GM13976 (cell line): ENCODE data around the gene C18orf63.
A peak's percentile ranks its signal among the peaks of the same experiment; 100 is the strongest.

ENCODE experiments used
- DNase-seq: peaks from one replicate; pipeline ENCODE4 v3.0.0; 2012; ENCODE audit warnings: low spot score
- CTCF ChIP-seq: IDR thresholded peaks from 2 replicates; pipeline ENCODE4 v1.5.1; 2012; ENCODE audit warnings: borderline replicate concordance, mild to moderate bottlenecking; ENCODE audit not compliant: insufficient read depth; ENCODE audit errors: extremely low read depth, missing control alignments, control extremely low read depth
- in situ Hi-C: fragments of 300-500 bp; cut with MboI; formaldehyde crosslinking; loops from one replicate; pipeline ENCODE4 v1.12.0; 2022; ENCODE audit warnings: low sequenced_read_pairs, mixed read lengths, inconsistent platforms; ENCODE audit not compliant: unreplicated experiment

The C18orf63 gene

GRCh38 chr18:74367905-74368304 is 52.3 kb downstream of the C18orf63 start:
- TF ChIP-seq CTCF = no peak
- DNase-seq = peak; percentile 2
- in situ Hi-C loops = no loop called here

GRCh38 chr18:74368901-74369705 is 53.5 kb downstream of the C18orf63 start:
- DNase-seq = peak; percentile 1
- TF ChIP-seq CTCF = no peak
- in situ Hi-C loops = no loop called here

- in situ Hi-C loops = no loop called here
- TF ChIP-seq CTCF = no peak
- no peak for DNase-seq
Observed at GRCh38 chr18:74370115-74370514, 54.5 kb downstream of the C18orf63 start.

GRCh38 chr18:74373428-74373827 is 57.8 kb downstream of the C18orf63 start:
- in situ Hi-C loops = no loop called here

GRCh38 chr18:74375999-74376398 is 60.4 kb downstream of the C18orf63 start:
- no peak for TF ChIP-seq CTCF
- in situ Hi-C loops = no loop called here
- no peak for DNase-seq

More at GRCh38 chr18:74373428-74373827, 57.8 kb downstream of the C18orf63 start:
- peak; percentile 2 for DNase-seq
- no peak for TF ChIP-seq CTCF

GRCh38 chr18:74376523-74376922 is 60.9 kb downstream of the C18orf63 start:
- in situ Hi-C loops = no loop called here
- no peak for TF ChIP-seq CTCF
- DNase-seq = no peak
